Psoas muscle (tissue), 8 donors: ENCODE measurements around the gene PAM. TPM values are rescaled to one million over a fixed set of nuclear protein-coding genes. Genes with fewer than 3 reads are reported as not detected.
A peak's percentile ranks its signal among the peaks of the same experiment; 100 is the strongest.

Source experiments
- ATAC-seq, 4 donors: fragments of 200-7000 bp; cut with Tn5 transposase; one replicate each; pipeline ENCODE4 v1.9.1; 2020; ENCODE audit warnings: moderate library complexity in 3 of 4, mild to moderate bottlenecking in 2 of 4
- DNase-seq, 2 donors: peaks; one replicate each; pipeline ENCODE4 v3.0.0-alpha.2; 2020
- H3K27ac ChIP-seq: fragments of 200-600 bp; one replicate; pipeline ENCODE4 v1.8.0; 2022
- H3K27me3 ChIP-seq, 3 donors: fragments of 200-600 bp in 1 of 3; one replicate each; pipeline versions ENCODE4 v1.6.1 to v1.8.0; 2013 to 2022; ENCODE audit warnings: low read length in 2 of 3, mild to moderate bottlenecking in 2 of 3, moderate library complexity in 1 of 3; ENCODE audit not compliant: insufficient read depth in 3 of 3
- H3K36me3 ChIP-seq, 2 donors: fragments of 200-600 bp in 1 of 2; one replicate each; pipeline versions ENCODE4 v1.6.1 to v1.8.0; 2013 to 2022; ENCODE audit warnings: low read depth in 1 of 2, mild to moderate bottlenecking in 1 of 2, moderate library complexity in 1 of 2; ENCODE audit not compliant: insufficient read depth in 1 of 2
- H3K4me1 ChIP-seq: fragments of 200-600 bp; one replicate; pipeline ENCODE4 v1.8.0; 2022
- H3K4me3 ChIP-seq: fragments of 200-600 bp; one replicate; pipeline ENCODE4 v1.8.0; 2022; ENCODE audit warnings: mild to moderate bottlenecking
- H3K9me3 ChIP-seq: fragments of 200-600 bp; one replicate; pipeline ENCODE4 v1.8.0; 2022
- WGBS, 3 donors: extraction: QIAGEN DNeasy Blood & Tissue Kit; methylation state at CpG; one replicate each; pipeline versions ENCODE4 v1.1.6 to v1.1.7; 2013; 5-methylcytosine and 5-hydroxymethylcytosine counted together
- intact Hi-C, 2 donors: fragments of 100-400 bp; cut with DNase I; formaldehyde crosslinking; loops; one replicate each; pipeline versions ENCODE4 v1.11.0 to v1.14.2; 2022
- polyA plus RNA-seq, 3 donors: library from polyadenylated mRNA; stranded (reverse); fragments of 200-250 nt; gene quantifications; one replicate each; pipeline ENCODE4 v1.2.3, GENCODE V29; 2013
- total RNA-seq, 4 donors: library from RNA; stranded (reverse); fragmentation: NEBNext Ultra II Directional in 2 of 4; extraction: Animal tissue kit (Norgen Biotek cat#: 25700) in 2 of 4; gene quantifications; one replicate each; pipeline versions ENCODE4 v1.2.1 to v1.2.4, GENCODE V29; 2021 to 2023
- TF ChIP-seq, protein P1 (sequence below): fragments of 200-600 bp; IDR thresholded peaks from one replicate; pipeline ENCODE4 v1.8.0; 2022; ENCODE audit warnings: antibody characterized with exemption
- donor health status: healthy with polysubstance abuse.
- donor health status: DM: no; HTN: no; CAD: no; lungs with moderate emphysema.
- donor health status: Bipolar disorder and iron deficiency.
- donor health status: healthy.
- donor health status: DM: yes; HTN: yes; CAD: no.
- donor health status: DM: no; HTN: no; CAD: no.
- donor health status: DM: no; HTN: no; CAD: no.
- donor health status: DM: yes; HTN: yes; CAD: no.

PAM gene
- total and polyA plus RNA-seq, 7 donors, result 29.5 to 279 (median 191) TPM

DNA sequence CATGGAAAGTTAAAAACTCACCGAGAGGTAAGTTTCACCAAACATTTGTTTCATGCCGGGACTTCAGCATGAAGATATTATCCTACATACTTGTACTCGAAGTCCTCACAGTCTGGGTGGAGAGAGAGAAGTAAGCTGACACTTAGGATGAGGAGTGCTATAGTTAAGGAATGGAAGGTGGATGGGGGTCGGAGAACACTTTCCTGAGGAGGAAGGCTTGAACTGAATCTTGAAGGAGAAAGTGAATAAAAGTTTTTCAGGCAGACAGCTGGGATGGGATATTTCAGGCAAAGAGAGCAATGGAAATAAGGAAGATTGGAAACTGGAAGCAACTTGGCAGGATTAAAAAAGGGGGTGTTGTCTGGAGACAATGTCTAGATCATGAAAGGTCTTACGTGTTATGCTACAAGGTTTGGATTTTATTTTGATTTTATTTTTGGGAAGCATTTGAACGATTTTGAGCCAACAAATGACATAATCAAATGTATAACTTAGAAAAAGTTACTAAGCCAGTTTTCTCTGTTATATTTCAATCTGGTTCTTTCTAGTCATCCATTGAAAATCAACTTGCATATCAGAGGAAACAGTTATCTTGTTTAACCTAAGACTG is 167.1 kb downstream of the PAM start:
- H3K36me3 ChIP-seq, result peaks cover 3 to 27% of the 10 kb centered on the region in 2 donors
- intact Hi-C loops, result no loop called here
- peaks cover 15% of the 10 kb centered on the region for H3K4me1 ChIP-seq
- DNase-seq (no peak), ATAC-seq (peak in 1 of 4 donors; percentile 41)
- H3K9me3 ChIP-seq, result no peaks in the 10 kb centered on the region
- 49 to 72% (median 57%) methylated on average over 6 of the region's 6 CpGs for WGBS, 3 donors
- H3K27me3 ChIP-seq, result no peaks in the 10 kb centered on the region
- TF ChIP-seq, protein P1, sequence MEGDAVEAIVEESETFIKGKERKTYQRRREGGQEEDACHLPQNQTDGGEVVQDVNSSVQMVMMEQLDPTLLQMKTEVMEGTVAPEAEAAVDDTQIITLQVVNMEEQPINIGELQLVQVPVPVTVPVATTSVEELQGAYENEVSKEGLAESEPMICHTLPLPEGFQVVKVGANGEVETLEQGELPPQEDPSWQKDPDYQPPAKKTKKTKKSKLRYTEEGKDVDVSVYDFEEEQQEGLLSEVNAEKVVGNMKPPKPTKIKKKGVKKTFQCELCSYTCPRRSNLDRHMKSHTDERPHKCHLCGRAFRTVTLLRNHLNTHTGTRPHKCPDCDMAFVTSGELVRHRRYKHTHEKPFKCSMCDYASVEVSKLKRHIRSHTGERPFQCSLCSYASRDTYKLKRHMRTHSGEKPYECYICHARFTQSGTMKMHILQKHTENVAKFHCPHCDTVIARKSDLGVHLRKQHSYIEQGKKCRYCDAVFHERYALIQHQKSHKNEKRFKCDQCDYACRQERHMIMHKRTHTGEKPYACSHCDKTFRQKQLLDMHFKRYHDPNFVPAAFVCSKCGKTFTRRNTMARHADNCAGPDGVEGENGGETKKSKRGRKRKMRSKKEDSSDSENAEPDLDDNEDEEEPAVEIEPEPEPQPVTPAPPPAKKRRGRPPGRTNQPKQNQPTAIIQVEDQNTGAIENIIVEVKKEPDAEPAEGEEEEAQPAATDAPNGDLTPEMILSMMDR, result no peak
- H3K27ac ChIP-seq, result no peak overlapping the region
- H3K4me3 ChIP-seq, result no peak overlapping the region

DNA sequence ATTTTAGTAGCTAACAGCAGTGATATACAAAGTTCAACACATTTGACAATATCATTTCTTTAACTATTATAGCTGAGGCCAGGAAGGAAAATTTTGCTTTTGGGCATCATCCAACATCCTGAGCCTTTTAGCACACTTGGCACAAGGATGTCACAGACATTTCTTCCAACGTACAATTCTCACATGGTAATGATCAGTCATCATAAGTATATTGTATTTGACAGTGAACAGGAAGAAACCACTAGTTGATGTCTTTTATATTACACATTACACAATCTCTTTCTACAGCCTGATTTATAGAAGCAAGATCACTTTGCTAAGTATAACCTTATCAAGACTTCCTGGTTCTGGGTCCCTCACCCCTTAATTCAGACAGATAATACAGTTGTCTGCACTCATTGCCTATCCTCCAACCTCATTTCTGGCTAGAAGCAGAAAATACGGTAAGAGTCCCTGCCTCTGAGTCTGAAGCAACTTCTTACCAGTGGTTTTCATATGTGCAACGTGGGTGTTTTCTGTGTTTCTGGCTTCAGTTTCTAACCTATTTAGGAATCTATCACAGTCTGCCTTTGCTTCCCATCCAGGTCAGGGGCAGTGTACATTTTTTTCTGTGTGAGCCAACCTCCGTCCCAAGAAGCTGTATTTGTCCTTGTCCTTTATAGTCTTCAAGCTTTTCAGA is 167.8 kb downstream of the PAM start:
- Histone ChIP-seq H3K36me3 (peaks cover 3 to 34% of the 10 kb centered on the region in 2 donors), H3K9me3 (no peaks in the 10 kb centered on the region), H3K4me1 (peaks cover 10% of the 10 kb centered on the region), H3K4me3 (no peak overlapping the region), H3K27ac (no peak overlapping the region), H3K27me3 (no peaks in the 10 kb centered on the region)
- no peak for ATAC-seq
- intact Hi-C loops, result no loop called here
- 60 to 65% (median 62%) methylated on average over 4 of the region's 4 CpGs for WGBS, 3 donors
- DNase-seq, result no peak
- TF ChIP-seq, protein P1, result no peak

DNA sequence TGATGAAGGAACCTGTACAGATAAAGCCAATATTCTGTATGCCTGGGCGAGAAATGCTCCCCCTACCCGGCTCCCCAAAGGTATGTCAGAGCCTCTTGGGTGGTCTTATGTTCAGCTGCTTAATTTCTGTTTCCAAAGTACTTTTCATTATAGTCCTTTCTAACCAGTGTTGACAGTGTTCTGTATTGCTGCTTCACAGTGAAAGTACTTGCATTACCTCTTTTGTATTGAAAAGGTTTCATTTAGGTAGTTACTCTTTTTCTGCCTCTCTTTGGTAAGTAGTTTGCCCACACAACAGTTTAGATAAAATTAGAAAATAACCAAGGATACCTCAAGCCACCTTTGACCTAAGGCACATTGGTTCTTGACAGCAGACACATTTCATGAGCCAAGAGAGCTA is 169.9 kb downstream of the PAM start:
- peaks cover 3 to 50% of the 10 kb centered on the region in 2 donors for H3K36me3 ChIP-seq
- TF ChIP-seq, protein P1, result no peak

DNA sequence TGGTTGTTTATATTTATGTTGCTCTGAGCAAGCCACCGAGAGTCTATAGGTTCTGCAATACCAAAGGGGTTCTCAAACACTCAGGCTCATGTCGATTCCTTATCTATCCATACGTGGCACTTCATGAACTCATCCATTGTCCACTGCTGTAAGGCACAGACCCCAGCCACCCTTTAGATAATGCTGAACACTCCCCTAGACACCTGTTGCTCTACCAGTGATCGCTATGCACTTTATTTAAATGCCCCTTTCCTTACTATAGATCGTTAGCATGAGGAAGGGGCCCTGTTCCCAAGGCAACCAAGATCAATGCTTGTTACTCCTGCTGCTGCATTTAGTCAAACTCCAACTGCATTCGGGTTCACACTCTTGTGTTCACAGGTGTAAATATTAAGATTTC is 171.9 kb downstream of the PAM start:
- Histone ChIP-seq H3K36me3 (peaks cover 3 to 50% of the 10 kb centered on the region in 2 donors), H3K4me1 (no peaks in the 10 kb centered on the region), H3K27ac (no peak overlapping the region), H3K4me3 (no peak overlapping the region), H3K27me3 (no peaks in the 10 kb centered on the region), H3K9me3 (no peaks in the 10 kb centered on the region)
- DNase-seq (no peak), ATAC-seq (no peak)
- TF ChIP-seq, protein P1, result no peak
- 91 to 94% (median 93%) methylated on average over 6 of the region's 6 CpGs for WGBS, 3 donors
- intact Hi-C loops, result no loop called here

More for the DNA sequence above, 169.9 kb downstream of the PAM start:
- peaks cover 2% of the 10 kb centered on the region for H3K4me1 ChIP-seq
- no peaks in the 10 kb centered on the region for H3K9me3 ChIP-seq
- ATAC-seq, result no peak
- no peak overlapping the region for H3K4me3 ChIP-seq
- 86 to 89% (median 88%) methylated on average over 2 of the region's 2 CpGs for WGBS, 3 donors
- H3K27me3 ChIP-seq, result no peaks in the 10 kb centered on the region
- no peak overlapping the region for H3K27ac ChIP-seq
- no peak for DNase-seq
- intact Hi-C loops, result no loop called here
